HG03025 (cell line): ENCODE data around the gene GPSM1.
"Not testable (repeated sequence)": the region's sequence is repeated elsewhere in the genome, so short reads cannot be mapped to it uniquely, and the experiment has no call there.

ENCODE experiments used
- ATAC-seq: cut with Tn5 transposase; IDR thresholded peaks from one replicate; pipeline ENCODE4 v1.9.1; 2021; ENCODE audit warnings: mild to moderate bottlenecking, moderate library complexity; ENCODE audit not compliant: unreplicated experiment, low FRiP score

GPSM1 gene

DNA sequence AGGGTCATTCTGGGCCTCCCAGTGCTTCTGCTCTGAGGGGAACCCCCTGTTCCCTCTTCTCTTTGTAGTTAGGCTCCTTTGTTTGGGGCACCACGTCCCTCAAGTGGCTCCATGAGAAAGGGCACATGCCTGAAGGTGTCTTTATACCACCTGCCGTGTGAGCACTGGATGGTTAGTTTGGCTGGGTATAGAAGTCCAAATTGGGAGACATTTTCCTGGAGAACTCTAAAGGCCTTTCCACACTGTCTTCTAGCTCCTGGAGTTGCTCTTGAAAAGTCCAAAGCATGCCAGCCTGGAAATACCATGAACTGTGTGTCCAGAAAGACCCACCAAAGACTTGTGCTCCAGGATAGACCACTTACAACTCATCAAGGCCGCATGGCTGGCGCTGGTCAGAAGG, 12.4 kb upstream of the GPSM1 start:
- ATAC-seq: no peak

DNA sequence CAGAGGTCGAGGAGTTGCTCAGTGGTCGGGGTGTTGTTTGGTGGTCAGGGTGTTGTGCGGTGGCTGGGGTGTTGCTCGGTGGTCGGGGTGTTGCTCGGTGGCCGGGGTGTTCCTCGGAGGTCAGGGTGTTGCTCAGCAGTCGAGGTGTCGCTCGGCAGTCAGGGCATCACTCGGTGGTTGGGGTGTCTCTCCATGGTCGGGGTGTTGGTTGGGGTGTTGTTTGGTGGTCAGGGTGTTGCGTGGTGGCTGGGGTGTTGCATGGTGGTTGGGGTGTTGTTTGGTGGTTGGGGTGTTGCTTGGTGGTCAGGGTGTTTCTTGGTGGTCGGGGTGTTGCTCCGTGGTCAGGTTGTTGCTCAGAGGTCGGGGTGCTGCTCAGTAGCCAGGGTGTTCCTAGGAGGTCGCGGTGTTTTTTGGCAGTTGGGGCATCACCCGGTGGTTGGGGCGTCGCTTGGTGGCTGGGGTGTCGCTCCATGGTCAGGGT, 11.0 kb upstream of the GPSM1 start:
- no peak for ATAC-seq

DNA sequence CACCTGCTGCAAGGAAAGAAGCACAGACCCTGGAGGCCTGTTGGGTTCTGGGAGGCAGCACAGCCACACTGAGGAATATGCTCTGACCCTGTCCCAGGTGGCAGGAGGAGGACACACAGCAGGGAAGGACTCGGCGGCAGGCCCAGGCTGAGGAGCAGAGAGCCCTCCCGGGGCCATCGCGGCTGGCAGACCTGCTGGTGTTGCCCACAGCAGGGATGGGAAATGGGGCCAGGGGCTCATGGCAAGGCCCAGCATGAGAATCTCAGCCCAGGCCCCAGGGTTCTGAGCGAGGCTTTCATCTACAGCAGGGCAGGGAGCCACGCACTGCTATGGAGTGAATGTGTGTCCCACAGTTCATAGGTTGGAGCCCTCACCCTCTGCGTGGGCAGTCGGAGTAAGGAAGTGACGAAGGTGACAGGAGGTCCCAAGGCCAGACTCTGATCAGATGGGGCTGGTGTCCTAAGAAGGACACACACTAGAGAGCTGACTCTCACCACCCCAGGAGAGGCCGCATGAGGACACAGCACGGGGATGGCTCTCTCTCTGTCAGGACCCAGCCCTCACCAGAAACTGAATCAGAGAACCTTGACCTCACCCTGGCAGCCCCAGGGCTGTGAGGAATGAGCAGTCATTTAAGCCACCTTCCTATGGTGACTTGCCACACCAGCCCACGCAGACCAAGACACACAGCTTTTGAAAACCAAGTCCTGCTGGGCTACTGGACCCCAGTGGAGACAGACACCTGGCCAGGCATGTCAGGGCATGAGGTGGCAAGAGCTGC, 10.3 kb upstream of the GPSM1 start:
- ATAC-seq: no peak

DNA sequence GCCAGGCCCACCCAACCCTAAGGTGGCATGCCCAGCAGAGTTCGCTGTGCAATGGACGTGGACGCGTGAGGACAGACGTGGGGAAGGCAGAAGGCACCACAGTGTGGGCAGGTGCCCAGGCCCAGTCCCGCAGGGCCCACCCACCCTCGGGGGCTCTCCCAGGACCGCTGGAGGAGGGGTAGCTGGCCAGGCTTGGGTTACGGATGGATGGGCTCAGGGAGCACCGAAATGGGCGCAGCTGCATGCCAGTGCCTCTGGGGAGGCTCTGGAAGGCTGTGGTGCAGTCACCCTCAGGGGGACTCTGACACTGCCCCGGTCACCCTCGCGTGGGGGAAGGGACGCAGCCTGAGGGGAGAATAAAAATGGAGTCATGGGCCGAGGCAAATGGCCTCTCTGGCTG, 9.6 kb upstream of the GPSM1 start:
- no peak for ATAC-seq

DNA sequence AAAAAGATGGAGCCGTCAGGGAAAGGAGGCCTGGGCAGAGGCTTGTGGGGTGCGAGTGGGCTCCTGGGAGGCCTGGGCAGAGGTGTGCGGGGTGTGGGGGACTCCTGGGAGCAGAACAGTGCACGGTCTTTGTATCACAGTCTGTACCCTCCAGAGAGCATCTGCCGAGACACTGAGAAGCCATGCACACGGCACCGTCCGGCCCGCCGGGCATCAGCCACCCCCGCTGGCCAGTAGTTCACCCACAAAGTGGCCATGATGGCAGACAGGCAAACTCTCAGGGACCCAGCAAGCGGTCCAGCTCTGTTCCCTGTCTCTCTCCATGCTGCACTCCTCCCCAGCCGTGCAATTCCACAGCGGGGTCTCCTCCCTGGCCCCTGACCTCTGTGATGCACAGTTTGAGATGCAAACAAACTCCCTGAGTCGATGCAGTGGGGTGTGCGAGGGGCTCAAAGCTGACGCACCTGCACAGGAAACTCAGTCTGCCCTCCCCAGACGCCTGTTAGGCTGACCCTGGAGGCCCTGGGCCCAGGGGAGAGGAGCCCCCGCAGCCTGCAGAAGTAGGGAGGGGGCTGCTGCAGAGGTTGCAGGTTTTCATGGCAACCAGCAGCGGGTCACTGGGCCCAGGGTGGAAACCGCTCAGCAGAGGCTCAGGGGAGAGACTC, 9.1 kb upstream of the GPSM1 start:
- no peak for ATAC-seq

DNA sequence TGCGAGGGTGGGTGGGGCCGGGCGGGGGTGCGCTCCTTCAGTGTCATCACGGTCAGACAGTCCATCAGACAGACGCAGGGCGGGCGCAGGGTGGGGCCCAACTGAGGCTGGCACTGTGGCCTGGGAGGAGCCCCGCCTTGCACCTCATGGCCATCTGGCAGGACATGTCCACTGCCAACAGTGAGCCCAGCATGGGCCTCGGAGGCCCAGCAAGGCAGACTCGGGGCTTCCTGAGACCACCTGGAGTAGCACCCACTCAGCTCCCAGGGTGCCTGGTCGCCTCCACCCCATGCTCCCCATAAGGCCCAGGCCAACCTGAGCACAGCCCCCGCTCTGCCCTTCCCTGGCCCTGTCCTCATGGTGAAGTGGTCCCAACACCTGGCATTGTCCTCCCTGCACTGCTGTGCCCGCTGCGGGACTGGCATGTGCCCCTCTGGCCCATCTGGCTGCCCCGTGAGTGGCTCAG, 8.5 kb upstream of the GPSM1 start:
- ATAC-seq: no peak

DNA sequence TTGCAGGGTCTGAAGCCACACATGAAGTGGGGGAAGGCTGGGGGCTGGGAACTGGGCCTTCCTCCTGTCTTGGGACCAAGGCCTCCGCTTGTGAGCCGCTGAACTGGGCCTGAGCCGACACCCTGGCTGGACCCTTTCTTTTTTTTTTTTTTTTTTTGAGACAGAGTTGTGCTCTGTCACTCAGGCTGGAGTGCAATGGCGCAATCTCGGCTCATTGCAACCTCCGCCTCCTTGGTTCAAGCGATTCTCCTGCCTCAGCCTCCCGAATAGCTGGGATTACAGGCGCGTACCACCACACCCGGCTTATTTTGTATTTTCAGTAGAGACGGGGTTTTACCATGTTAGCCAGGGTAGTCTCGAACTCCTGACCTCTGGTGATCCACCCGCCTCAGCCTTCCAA, 8.1 kb upstream of the GPSM1 start:
- not testable (repeated sequence) for ATAC-seq

DNA sequence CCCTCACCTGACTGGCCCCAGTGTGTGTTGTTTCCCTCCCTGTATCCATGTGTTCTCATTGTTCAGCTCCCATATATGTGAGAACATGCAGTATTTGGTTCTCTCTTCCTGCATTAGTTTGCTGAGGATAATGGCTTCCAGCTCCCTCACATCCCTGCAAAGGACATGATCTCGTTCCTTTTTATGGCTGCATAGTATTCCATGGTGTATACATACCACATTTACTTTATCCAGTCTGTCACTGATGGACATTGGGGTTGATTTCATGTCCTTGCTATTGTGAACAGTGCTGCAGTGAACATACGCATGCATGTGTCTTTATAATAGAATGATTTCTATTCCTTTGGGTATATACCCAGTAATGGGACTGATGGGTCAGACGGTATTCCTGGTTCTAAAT, 7.4 kb upstream of the GPSM1 start:
- ATAC-seq: not testable (repeated sequence)

DNA sequence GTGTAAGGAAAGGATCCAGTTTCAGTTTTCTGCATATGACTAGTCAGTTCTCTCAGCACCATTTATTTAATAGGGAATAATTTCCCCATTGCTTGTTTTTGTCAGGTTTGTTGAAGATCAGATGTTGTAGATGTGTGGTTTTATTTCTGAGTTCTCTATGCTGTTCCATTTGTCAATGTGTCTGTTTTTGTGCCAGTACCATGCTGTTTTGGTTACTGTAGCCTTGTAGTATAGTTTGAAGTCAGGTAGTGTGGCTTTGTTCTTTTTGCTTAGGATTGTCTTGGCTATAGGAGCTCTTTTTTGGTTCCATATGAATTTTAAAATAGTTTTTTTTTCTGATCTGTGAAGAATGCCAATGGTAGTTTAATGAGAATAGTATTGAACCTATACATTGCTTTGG, 6.4 kb upstream of the GPSM1 start:
- not testable (repeated sequence) for ATAC-seq

DNA sequence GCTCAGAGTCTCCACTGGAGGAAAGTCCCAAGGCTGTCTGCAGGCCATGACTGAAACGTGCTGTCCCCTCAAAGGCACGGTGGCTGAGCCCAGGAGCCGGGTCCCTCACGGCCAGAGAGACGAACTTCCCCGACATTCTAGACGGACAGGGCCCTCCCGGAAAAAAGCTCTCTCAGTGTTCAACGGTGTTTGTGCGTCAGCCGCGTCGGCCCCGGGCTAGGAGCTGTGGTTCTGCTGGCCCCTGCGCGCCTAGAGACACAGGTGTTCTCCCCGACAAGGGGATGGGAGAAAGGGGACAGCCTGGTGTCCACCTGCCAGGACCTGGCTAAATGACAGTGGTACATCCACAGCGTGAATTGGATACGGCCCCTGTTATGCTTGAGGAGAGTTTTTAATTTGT, 5.8 kb upstream of the GPSM1 start:
- ATAC-seq: no peak

DNA sequence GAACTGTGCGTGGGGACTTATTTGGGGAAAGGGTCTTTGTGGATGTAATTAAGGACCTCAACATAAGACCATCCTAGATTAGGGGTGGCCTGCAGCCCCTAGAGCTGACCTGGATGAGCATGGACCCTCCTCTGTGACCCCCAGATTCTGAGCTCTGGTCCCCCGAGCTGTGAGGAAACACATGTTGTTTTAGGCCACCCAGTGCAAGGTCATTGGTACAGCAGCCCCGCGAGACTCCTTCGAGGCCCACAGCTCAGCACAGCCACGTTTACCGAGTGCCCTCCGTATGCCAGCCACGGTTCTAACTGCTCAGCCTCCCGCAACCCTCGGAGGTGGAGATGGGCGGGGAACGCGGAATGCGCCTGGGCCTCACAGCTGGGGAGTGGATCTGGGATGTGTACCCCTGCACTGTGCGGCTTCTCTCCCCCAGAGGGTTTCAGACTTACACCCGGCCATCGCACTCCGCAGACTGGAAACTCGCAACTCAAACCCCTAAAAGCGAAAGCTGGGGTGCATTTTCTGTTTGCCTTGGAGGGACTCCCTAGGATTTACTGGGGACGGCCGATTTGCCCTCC, 4.5 kb upstream of the GPSM1 start:
- ATAC-seq: no peak

DNA sequence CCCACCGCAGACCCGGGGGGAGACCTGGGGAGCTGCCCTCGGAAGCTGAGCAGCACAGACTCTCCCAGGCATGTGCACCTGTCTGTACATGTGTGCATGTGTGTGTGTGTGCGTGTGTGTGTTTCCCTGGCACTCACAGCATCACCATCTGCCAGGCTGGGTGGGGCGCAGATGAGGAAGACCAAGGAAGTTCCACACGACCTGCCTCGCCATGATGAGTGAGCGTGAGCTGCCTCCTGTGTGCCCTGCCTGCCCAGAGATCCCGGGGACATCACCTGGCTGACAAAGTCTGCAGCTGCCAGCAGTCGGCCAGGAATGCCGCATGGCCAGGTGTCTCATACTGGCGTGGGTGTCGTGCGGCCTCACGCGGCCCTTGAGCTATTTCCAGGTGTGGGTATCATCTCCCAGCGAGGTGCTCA, 4.0 kb upstream of the GPSM1 start:
- no peak for ATAC-seq

DNA sequence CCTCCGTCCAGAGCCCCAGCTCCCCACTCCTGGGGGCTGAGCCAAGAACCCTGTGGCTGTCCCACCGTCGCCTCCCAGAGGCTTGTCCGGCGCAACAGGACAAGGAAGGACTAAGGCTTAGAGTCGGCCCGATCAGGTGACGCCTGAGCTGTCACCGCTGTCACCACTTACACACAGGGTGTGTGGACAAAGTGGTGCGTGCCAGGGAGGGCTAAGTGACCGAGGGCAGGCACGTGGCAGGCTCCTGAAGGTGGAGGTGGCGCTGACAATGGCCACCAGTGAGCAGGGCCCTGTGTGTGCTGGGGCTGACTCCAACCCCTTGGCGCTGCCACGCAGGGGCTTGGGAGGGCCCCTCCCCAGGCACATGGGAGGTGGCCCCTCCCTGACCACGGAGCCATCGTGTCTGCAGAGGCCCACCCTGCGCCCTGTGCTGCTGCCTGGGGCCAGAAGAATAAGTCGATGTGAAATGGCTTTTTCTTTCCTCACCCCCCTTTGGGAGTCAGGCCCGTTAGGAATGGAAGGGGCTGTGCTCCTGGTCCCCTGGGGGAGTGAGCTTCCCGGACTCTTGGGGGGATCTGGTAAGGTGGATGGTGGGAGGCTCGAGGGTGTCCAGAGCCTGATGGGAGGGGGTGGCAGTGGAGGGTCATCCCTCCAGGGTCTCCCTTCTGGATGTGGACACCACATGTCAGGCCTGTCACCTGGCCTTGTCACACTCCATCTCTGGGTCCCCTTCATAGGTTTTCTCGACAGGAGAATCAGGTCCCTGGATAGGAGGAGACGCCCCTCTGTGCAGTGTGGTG, 2.6 kb upstream of the GPSM1 start:
- no peak for ATAC-seq

DNA sequence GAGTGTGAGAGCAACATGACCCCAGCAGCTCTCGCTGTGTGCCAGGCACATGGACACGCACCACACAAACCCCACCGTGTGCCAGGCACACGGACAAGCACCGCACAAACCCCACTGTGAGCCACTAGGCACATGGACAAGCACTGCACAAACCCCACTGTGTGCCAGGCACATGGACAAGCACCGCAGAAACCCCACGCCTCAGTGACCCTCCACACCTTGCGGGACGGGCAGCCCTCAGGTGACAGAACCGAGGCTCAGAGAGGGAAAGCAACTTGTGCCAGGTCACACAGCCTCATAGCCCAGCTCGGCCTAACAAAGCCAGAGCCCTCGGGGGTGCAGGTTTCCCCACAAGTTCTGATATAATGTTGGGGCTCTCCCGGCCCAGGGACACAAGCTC, 2.0 kb upstream of the GPSM1 start:
- ATAC-seq: no peak

DNA sequence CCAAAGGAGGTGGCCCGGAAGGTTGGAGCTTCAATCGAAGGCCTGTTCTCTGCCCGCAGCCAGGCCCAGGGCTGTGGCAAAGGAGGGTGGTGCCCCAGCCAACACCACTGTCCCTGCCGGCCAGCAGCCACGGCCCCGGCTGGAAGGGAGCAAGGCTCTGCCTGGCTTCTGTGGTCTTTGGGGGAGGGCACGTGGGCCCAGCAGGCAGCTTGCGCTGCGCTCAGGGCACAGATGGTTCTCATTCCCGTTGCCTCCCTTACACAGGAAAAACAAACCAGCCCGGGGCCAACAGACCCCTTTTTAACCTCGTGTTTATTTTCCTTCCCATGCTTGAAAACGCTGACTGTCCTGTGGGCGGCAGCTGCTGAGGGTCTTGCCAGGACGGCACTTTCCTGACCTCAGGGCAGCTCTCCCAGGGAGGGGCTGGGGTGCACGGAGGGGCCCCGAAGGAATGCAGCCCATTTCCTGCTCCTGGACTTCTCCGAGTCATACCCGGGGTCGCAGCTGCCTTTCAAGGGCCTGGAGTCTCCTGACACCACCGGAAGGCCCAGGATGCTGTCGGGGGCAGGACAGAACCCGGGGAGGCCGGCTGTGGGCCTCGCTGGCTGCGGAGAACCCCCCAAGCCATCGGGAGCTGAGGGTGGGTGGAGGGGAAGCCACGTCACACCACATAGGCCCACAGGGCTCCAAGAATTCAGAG, 1.1 kb upstream of the GPSM1 start:
- no peak for ATAC-seq

DNA sequence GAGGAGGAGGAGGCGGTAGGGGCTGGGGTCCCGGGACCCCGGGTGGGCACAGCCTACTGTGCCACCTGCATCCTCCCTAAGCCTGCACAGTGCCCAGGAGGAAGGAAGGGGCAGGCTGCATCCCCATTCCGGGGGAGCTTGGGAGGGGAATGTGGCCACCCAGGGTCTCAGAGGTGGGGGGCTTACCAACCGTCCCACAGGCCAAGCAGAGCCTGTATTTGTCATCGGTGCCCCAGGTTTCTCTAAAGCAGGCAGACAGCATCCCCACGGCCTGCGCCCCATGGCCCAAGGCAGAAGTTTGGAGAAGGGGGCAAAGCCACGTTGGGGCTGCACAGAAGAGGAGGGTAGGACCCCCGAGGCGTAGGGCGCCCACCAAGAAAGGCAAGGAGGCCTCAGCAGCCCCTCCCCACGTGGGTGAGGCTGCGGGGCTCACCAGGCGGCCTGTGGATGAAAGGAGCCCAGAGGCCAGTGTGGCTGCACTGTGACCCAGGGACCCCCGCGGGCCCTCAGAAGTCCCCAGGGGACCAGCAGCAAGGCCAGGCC, 507 bp upstream of the GPSM1 start:
- ATAC-seq: no peak

DNA sequence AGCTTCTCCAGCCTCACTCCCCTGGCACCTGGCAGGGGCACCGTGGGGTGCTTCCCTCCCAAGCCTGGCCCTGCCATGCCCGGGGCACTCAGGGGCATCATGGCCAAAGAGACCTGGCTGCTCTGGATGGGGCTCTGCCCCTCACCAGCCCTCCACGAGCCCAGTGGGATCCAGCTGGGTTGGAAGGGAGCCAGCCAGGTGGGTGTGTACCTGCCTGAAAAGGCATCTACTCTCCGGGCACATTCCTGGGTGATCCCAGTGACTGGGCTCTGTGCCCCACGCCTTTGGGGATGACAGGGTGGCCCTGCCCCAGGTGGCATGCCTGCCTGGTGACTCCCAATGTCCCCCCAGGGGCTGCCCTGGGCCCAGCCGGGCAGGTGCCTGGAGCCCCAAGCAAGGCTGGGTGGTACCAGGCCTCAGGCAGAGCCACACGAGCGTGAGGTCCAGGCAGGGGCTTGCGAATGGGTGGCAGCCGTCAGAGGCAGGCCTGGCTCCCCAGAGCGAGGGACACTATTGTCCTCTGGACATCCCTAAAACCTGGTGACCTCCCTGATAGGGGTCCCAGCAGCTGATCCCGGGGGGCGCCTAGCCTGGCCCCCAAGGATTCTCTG, 777 bp downstream of the GPSM1 start:
- ATAC-seq: no peak

DNA sequence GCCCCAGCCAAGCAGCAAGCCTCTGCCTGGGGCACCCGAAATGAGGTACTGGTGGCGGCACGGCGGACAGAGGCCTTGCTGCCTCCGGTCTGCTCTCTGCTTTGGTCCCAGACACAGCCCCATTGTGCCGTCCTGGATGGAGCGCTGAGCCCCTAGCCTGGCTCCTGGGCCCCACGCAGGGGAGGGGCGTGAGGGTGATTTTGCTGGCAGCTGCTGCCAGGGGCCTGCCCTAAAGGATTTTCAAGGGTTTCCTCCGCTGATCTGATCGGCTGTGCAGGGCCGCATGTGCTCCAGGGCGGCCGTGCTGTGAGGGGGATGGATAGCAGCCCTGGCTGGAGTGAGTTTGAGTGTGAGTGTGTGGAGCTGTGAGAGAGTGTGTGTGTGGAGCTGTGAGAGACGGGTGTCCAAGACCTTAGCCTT, 1.3 kb downstream of the GPSM1 start:
- ATAC-seq: no peak

DNA sequence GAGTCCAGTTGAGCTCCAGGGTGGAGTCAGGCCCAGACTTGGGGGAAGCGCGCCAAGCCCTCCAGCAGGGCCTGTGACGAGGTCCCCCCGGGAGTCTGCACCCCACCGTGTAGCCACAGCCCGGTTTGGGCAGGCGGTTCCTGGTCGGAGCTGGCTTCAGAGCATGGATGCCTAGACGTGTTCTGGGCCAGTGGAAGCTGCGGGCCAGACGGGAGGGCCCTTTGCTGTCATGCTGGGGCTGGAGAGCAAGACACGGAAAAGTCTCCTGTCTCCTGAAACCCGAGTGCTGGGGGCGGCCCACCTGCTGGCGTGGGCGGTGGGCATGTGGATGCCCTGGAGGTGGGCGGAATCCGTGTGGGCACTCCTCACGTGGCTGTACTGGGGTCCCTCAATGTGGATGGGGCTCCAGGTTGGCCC, 1.9 kb downstream of the GPSM1 start:
- ATAC-seq: no peak
